K562 (cell line): Measurements from ENCODE around the gene USP10. TPM values are rescaled to one million over a fixed set of nuclear protein-coding genes. Genes with fewer than 3 reads are reported as not detected.

Source experiments
- GATAD2B ChIP-seq: fragments of 450-650 bp; IDR thresholded peaks from 2 replicates; pipeline ENCODE4 v1.6.1; 2017; ENCODE audit warnings: mild to moderate bottlenecking, borderline replicate concordance
- NR4A1 ChIP-seq, 2 experiments: fragments of 250-450 bp in 1 of 2; fragments of 450-650 bp in 1 of 2; sonication (Bioruptor Pico) in 1 of 2; IDR thresholded peaks; 2 replicates each; pipeline versions ENCODE4 v1.4.0 to v1.6.1; 2016 to 2020; ENCODE audit warnings: mild to moderate bottlenecking in 2 of 2, missing compliant biosample characterization in 1 of 2, missing genetic modification characterization in 1 of 2, moderate library complexity in 1 of 2
- PHF8 ChIP-seq: fragments of 200-600 bp; sonication (generic); IDR thresholded peaks from 2 replicates; pipeline ENCODE4 v1.6.1; 2012; ENCODE audit warnings: mixed run types, mild to moderate bottlenecking, inconsistent platforms, low read length, moderate library complexity, borderline replicate concordance
- SPI1 ChIP-seq: IDR thresholded peaks from 2 replicates; pipeline ENCODE4 v1.6.1; 2011; ENCODE audit warnings: low read depth, low read length, control low read depth, borderline replicate concordance
- polyA plus RNA-seq, 8 experiments: library from polyadenylated mRNA; depleted of rRNA in 4 of 8; stranded (reverse) in 5 of 8; unstranded in 3 of 8; fragments of >200 nt; fragmentation: Nextera tagmentation in 2 of 8; fragmentation: Illumina TruSeq in 1 of 8; extraction: Ambion mirVana in 2 of 8; extraction: Trizol in 1 of 8; gene quantifications; 2 replicates each; pipeline versions ENCODE4 v1.2.1 to v1.2.3, GENCODE V29; 2011 to 2014; ENCODE audit warnings: inconsistent platforms in 1 of 8, missing spikeins in 1 of 8
- total RNA-seq, 7 experiments: library from RNA; depleted of rRNA in 6 of 7; stranded (reverse); fragments of >200 nt in 6 of 7; fragmentation: Illumina TruSeq in 2 of 7; extraction: Trizol in 2 of 7; gene quantifications; 2 replicates each; pipeline versions ENCODE4 v1.2.1 to v1.2.3, GENCODE V29; 2011 to 2021; ENCODE audit warnings: low replicate concordance in 1 of 7
- TF ChIP-seq, protein P1 (sequence below): fragments of 450-650 bp; IDR thresholded peaks from 2 replicates; pipeline ENCODE4 v1.6.1; 2016; ENCODE audit warnings: mild to moderate bottlenecking, moderate library complexity
- TF ChIP-seq, protein P2 (sequence below): sonication (generic); formaldehyde crosslinking; IDR thresholded peaks from 2 replicates; pipeline ENCODE4 v1.8.1; 2023; ENCODE audit warnings: mild to moderate bottlenecking, missing genetic modification reagents
- TF ChIP-seq, protein P3 (sequence below): conservative IDR thresholded peaks from 2 replicates; pipeline ENCODE4 v1.6.1; 2011; ENCODE audit warnings: low read depth, mild to moderate bottlenecking, low read length; ENCODE audit not compliant: control insufficient read depth
- TF ChIP-seq, protein P4 (sequence below): sonication (generic); formaldehyde crosslinking; IDR thresholded peaks from 2 replicates; pipeline ENCODE4 v1.8.1; 2023; ENCODE audit warnings: mild to moderate bottlenecking, missing genetic modification reagents

Gene USP10
- total and polyA plus RNA-seq, 9 of the 15 experiments (the other 6 are each of a cell fraction or from before 2014, with no cell fraction given): 61.7 to 197 (median 116) TPM

DNA sequence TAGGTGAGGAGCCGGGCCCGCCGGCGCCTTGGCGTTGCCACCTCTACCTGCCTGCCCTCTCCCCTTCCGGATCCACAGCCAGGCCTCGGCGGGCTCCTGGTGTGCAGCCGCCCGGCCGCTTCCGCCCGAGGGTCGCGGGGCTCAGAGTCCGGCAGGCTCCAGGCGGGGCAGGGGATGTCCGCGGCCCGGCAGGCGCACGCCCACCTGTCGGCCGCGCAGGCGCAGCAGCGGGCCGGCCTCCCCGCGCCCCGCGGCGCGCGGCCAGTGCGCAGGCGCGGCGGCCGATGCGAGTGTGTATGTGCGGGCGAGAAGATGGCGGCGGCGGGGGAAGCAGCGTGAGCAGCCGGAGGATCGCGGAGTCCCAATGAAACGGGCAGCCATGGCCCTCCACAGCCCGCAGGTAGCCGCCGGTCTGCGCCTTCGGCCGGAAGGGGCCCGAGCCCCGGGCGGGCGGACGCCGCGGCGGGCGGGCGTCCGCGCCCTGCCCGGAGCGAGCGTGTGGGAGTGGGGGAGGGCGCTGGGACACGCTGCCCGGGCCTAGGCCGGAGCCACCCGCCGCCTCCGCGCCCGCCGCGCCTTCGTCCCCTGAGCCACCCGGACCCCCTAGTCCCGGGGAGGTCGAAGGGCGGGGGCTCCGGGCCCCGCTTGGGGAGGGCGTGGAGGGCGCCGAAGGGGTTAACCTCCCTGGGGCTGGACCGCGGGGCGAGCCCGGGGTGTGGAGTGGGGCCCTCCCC is at the start of gene USP10 (continued):
- TF ChIP-seq, protein P1, sequence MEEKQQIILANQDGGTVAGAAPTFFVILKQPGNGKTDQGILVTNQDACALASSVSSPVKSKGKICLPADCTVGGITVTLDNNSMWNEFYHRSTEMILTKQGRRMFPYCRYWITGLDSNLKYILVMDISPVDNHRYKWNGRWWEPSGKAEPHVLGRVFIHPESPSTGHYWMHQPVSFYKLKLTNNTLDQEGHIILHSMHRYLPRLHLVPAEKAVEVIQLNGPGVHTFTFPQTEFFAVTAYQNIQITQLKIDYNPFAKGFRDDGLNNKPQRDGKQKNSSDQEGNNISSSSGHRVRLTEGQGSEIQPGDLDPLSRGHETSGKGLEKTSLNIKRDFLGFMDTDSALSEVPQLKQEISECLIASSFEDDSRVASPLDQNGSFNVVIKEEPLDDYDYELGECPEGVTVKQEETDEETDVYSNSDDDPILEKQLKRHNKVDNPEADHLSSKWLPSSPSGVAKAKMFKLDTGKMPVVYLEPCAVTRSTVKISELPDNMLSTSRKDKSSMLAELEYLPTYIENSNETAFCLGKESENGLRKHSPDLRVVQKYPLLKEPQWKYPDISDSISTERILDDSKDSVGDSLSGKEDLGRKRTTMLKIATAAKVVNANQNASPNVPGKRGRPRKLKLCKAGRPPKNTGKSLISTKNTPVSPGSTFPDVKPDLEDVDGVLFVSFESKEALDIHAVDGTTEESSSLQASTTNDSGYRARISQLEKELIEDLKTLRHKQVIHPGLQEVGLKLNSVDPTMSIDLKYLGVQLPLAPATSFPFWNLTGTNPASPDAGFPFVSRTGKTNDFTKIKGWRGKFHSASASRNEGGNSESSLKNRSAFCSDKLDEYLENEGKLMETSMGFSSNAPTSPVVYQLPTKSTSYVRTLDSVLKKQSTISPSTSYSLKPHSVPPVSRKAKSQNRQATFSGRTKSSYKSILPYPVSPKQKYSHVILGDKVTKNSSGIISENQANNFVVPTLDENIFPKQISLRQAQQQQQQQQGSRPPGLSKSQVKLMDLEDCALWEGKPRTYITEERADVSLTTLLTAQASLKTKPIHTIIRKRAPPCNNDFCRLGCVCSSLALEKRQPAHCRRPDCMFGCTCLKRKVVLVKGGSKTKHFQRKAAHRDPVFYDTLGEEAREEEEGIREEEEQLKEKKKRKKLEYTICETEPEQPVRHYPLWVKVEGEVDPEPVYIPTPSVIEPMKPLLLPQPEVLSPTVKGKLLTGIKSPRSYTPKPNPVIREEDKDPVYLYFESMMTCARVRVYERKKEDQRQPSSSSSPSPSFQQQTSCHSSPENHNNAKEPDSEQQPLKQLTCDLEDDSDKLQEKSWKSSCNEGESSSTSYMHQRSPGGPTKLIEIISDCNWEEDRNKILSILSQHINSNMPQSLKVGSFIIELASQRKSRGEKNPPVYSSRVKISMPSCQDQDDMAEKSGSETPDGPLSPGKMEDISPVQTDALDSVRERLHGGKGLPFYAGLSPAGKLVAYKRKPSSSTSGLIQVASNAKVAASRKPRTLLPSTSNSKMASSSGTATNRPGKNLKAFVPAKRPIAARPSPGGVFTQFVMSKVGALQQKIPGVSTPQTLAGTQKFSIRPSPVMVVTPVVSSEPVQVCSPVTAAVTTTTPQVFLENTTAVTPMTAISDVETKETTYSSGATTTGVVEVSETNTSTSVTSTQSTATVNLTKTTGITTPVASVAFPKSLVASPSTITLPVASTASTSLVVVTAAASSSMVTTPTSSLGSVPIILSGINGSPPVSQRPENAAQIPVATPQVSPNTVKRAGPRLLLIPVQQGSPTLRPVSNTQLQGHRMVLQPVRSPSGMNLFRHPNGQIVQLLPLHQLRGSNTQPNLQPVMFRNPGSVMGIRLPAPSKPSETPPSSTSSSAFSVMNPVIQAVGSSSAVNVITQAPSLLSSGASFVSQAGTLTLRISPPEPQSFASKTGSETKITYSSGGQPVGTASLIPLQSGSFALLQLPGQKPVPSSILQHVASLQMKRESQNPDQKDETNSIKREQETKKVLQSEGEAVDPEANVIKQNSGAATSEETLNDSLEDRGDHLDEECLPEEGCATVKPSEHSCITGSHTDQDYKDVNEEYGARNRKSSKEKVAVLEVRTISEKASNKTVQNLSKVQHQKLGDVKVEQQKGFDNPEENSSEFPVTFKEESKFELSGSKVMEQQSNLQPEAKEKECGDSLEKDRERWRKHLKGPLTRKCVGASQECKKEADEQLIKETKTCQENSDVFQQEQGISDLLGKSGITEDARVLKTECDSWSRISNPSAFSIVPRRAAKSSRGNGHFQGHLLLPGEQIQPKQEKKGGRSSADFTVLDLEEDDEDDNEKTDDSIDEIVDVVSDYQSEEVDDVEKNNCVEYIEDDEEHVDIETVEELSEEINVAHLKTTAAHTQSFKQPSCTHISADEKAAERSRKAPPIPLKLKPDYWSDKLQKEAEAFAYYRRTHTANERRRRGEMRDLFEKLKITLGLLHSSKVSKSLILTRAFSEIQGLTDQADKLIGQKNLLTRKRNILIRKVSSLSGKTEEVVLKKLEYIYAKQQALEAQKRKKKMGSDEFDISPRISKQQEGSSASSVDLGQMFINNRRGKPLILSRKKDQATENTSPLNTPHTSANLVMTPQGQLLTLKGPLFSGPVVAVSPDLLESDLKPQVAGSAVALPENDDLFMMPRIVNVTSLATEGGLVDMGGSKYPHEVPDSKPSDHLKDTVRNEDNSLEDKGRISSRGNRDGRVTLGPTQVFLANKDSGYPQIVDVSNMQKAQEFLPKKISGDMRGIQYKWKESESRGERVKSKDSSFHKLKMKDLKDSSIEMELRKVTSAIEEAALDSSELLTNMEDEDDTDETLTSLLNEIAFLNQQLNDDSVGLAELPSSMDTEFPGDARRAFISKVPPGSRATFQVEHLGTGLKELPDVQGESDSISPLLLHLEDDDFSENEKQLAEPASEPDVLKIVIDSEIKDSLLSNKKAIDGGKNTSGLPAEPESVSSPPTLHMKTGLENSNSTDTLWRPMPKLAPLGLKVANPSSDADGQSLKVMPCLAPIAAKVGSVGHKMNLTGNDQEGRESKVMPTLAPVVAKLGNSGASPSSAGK: no peak
- TF ChIP-seq, protein P2, sequence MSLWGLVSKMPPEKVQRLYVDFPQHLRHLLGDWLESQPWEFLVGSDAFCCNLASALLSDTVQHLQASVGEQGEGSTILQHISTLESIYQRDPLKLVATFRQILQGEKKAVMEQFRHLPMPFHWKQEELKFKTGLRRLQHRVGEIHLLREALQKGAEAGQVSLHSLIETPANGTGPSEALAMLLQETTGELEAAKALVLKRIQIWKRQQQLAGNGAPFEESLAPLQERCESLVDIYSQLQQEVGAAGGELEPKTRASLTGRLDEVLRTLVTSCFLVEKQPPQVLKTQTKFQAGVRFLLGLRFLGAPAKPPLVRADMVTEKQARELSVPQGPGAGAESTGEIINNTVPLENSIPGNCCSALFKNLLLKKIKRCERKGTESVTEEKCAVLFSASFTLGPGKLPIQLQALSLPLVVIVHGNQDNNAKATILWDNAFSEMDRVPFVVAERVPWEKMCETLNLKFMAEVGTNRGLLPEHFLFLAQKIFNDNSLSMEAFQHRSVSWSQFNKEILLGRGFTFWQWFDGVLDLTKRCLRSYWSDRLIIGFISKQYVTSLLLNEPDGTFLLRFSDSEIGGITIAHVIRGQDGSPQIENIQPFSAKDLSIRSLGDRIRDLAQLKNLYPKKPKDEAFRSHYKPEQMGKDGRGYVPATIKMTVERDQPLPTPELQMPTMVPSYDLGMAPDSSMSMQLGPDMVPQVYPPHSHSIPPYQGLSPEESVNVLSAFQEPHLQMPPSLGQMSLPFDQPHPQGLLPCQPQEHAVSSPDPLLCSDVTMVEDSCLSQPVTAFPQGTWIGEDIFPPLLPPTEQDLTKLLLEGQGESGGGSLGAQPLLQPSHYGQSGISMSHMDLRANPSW (CRISPR knock-in tag): no peak
- TF ChIP-seq, protein P3, sequence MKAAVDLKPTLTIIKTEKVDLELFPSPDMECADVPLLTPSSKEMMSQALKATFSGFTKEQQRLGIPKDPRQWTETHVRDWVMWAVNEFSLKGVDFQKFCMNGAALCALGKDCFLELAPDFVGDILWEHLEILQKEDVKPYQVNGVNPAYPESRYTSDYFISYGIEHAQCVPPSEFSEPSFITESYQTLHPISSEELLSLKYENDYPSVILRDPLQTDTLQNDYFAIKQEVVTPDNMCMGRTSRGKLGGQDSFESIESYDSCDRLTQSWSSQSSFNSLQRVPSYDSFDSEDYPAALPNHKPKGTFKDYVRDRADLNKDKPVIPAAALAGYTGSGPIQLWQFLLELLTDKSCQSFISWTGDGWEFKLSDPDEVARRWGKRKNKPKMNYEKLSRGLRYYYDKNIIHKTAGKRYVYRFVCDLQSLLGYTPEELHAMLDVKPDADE: peak; percentile 46; the same call in 1 of the 2 replicates
- TF ChIP-seq SPI1 (0 out of 2 replicates have a peak, but pooled peaks have one; percentile 6), NR4A1 (CRISPR knock-in tag; IDR thresholded peaks at IDR 0.05) (peak; percentile 34; the same call in 1 of the 2 replicates), NR4A1 (tag; IDR thresholded peaks at IDR 0.05) (no peak), GATAD2B (peak; percentile 93), PHF8 (peak; percentile 94; the same call in 1 of the 2 replicates)
- TF ChIP-seq, protein P4, sequence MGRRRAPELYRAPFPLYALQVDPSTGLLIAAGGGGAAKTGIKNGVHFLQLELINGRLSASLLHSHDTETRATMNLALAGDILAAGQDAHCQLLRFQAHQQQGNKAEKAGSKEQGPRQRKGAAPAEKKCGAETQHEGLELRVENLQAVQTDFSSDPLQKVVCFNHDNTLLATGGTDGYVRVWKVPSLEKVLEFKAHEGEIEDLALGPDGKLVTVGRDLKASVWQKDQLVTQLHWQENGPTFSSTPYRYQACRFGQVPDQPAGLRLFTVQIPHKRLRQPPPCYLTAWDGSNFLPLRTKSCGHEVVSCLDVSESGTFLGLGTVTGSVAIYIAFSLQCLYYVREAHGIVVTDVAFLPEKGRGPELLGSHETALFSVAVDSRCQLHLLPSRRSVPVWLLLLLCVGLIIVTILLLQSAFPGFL (CRISPR knock-in tag): no peak
